ENCODE results near the gene EXTL1.

EXTL1 gene

DNA sequence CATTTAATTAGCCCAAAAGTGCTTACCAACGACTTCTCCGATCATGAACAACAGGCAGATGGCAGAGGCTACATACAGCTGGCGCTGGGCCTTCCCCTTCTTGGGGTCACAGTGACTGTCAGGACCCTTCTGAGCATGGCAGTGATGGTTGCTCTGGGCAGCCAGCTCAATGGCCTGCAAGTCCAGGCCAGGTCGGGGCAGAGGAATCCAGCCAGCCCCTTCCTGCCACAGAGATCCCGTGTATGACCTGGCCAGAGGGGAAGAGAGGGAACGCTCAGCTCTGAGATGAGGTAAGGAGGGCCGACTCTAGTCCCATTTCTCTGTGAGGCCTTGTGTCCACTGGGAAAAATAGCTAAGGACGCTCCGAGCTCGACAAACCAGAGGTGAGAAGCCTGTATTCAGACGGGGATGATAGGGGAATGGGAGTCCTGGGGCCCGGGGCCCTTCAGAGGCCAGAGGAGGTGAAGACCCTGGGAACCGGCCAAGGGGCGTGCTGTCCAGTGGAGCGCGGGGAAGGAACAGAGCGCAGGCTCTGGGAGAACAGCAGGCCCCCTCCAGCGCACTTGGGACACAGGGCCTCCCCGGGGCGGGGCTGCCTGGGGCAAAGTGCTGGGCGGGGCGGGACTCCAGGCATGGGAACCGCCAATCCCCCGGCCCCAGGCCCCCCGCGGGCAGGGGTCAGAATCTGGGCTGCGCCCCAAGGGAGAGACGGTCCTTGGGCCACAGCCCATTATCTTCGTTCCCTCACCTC lies 23.6 kb downstream of the EXTL1 start:
- DNase-seq = no peak

DNA sequence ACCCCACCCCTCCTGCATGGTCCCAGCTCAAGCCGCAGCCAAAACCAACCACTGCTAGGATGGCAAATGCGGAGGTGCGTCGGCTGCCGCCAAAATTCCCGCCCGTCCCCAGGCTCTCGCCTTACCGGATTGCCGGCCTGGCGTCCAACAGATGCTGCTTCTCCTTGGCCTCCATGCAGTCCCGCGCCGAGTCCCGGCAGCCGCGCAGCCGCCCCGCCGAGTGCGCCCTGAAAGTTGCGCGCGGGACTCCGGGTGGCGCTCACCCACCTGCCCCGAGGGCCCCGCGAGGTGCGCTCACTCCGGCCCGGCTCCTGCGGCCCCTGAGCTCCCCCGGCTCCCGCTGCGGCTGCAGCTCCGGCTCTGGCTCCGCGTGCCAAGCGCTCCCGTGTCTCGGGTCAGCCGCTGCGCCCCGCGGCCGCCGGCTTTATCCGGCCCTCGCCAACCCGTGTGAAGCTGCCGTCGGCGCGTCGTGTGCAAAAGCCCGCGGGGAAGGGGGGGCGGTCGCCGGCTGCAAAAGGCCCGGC lies 24.2 kb downstream of the EXTL1 start, which contains the start of gene SLC30A2:
SLC30A2 (minus strand) TSS at position 397 of the 524 bp plus-strand sequence; CDS start at position 175, 222 bp downstream.
- DNase-seq = no peak

DNA sequence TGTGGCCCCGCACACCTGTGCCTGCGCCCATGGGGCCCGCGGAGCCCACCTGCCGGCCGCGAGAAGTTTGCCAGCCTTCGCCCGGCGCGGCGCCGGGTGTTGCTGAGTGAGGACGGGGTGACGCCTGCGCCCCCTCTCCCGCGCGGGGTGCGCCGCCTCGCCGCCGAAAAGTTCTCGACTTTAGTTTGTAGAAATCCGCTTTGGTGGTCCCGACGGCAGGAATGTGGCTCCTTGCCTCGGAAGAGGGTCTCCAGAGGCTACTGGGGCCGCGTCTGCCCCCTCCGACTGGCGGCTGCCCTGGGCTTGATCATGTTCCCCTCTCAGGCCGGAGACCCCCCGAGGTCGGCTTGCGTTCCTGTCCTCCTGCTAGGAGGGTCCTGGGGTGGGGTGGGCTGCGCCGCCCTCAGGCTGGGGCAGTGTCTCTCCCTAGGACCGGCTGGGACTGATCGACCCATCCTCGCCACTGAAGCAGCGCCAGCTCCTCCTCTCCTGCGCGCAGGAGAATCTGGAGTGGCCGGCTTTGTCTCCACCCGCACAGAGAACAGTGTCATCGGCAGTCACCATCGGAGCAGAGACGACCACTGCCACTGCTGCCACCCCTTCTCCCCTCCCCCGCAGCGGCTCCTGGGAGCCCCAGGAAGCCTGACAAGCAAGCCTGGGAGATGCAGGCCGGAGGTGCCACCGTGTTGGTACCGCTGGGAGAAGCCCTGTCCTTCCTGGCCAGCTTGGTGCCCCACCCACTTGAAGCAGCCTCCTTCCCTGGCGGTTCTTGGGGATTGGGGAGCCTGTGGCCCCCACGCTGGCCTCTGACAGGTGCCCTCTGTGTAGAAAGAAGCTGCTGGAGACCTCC lies 24.9 kb downstream of the EXTL1 start:
- no peak for DNase-seq

DNA sequence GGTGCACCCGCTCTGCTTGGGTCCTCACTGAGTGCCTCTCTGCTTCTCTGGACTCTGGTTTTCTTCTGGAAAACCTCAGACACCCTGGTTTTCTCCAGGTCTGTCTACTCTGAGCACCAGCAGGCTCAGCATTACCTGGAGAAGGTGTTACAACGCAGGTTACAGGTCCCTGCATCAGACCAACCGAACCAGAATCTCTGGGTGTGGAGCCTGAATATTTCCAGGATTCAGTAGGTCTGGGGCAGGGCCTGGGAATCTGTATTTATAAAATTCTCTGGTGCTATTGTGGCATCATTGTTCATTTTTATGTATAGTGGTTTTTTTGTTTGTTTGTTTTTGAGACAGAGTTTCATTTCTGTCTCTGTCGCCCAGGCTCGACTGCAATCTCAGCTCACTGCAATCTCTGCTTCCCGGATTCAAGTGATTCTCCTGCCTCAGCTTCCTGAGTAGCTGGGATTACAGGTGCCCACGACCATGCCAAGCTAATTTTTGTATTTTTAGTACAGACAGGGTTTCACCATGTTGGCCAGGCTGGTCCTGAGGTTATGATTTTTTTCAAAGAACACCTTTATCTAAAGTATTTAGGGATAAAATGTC lies 25.8 kb downstream of the EXTL1 start:
- no peak for DNase-seq

DNA sequence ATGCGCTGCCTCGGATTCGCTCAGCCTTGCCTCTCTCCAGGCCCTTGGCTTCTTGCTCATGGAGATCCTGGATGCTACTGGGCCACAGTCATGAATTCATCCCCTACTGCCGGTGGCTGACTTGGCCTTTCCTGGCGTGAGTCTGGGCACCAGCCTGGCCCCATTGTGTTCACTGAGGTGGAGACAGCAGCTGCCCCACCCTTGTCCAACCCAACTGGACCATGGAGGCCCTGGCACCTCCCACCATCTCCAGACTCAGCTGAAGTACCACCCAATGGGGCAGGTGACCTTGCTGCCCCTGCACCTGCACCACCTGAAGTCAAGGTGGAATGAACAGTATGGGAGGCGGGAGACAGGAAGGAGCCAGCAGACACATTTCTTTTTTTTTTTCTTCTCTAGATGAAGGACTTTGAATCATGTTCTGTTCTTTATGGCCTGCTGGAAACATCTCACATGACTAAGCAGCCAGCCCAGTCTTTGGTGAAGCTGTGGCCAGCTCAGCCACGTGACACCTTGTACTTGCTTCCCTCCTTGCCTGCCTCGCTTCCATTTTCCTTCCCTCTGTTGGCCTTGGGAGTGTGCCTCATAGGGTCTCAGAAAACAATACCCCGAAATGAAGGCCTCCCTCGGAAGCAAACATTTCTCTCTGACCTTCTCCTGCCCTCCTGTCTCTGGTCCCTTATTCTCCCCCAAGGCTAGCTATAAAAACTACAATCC lies 28.1 kb downstream of the EXTL1 start:
- DNase-seq = no peak

DNA sequence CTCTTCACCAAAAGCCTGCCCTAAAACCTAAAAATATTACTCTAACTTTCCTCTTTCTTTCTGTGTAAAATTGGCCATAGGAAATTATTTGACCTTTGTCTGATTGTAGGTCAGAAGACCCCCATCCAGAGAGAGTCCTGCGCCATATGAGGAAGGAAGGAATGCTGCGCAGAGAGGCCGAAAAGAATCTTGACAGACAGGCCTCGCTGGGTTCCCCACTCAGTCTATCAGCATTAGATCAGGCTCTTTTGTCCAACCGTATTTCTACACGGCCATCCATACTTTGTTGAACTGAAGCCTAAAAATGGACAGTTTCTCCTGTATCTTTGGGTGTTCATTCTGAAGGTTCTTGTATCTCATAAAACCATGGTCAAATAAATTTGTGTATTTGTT lies 28.7 kb downstream of the EXTL1 start:
- DNase-seq = no peak

DNA sequence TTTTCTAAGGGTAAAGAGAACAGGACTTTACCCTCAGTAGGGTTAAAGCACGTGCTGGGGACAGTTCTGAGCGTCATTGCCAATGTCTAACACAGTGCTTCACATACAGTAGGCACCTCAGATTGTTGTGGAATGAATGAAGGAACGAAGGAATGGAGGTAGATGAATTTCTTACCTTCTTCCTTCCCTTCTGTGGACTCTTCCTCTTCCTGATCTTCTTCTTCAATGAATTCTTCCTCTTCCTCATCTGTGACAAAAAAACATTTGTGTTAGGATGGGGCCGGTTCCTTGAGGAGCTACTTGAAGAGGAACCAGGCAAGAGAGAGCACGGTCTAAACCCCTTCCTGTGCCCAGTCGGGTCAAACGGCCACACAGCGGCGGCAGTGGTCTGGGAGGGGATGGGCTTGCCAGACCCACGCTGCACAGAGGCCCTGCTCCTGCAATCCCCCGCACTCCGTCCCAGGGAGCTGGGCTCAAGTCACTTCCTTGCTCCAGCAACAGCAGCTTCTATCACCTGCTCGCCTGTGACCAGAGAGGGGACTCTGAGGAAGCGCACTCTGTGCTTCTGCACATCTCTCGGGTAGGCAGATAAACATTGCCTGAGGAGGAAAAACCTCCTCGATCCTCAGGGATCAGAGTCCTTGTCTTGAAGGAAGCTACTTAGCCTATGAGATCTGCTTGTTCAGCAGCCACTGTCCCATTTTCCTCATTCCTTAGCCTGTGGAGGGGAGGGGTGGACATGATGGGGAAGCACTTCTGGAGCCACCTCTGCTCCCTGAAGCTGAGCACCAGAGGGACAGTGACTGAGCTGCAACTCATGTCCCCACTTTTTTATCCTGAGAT lies 32.4 kb downstream of the EXTL1 start:
- DNase-seq = no peak

DNA sequence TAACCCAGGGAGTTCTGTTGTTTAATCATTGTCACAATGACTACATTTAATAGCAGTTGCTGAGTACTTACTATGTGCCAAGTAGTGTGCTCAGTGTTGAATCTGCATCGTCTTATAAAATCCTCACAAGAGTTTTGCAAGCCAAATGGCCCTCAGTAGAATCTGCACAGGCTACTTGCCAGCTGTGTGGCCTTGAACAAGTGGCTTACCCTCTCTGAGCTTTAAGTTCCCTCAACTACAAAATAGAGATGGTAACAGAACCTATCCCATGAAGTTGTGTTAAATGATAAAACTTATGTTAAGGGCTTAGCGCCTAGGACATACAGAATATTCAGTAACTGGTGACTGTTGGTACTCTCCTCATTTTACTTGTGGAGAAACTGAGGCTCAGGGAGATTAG lies 33.5 kb downstream of the EXTL1 start:
- DNase-seq = no peak

DNA sequence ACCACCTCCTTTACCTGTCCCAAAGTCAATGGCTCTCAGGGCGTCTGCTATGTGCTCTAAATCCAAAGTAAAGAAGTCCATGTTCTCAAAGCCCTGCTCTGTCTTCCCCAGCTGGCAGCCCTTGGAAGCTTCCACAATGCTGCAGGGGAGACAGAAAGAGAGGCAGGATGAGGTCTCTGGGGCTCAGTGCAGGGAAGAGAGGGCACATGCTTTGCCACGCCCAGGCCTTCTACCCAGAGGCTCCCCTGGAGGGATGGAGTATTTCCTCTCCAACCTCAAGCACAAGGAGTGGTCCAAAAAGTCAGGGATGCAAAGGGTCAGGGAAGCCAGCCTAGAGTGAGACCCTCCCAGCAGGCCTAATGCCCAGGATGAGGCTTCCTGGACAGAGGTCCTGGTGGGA lies 35.6 kb downstream of the EXTL1 start:
- DNase-seq = no peak

DNA sequence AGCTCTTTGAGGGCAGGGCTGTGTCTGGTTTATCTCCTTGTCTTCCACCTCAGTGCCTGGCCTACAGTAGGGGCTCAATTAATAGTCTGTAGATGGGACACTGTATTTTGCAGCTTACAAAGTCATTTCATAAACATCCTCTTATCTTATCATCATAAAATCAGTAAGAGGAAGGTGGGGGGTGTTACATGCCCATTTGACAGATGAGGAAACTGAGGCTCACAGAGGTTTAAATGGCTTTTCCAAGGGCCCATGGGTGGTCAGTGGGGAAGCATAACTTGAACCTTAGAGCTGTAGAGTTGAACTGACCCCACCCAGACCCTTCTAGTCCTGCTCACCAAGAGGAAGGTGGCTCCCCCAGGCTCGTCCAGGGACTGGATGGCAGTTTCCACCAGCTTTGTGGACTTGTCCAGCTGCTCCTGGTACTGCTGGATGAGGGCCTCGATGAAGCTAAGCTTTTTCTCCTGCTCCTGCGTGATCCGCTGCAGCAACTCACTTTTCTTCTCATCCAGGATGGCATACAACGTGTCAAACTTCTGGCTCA lies 36.5 kb downstream of the EXTL1 start:
- no peak for DNase-seq

DNA sequence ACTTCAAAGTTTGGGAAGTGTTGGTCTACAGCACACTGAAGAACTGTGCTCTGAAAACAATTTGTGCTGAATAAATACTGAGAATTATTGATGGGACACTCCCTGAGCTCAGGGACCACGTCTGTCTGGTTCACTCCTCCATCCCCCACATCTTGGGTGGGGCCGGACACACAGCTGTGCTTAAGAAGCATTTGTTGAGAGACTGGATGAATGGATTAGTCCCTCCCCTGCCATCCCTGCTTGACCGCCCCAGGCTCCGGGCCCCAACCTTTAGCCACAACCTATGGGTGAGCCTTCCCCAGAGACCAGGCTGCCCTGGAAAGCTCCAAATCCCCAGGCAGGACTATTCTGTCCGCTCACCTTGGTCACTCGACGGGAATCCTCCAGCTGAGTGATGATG lies 38.3 kb downstream of the EXTL1 start:
- DNase-seq = no peak

DNA sequence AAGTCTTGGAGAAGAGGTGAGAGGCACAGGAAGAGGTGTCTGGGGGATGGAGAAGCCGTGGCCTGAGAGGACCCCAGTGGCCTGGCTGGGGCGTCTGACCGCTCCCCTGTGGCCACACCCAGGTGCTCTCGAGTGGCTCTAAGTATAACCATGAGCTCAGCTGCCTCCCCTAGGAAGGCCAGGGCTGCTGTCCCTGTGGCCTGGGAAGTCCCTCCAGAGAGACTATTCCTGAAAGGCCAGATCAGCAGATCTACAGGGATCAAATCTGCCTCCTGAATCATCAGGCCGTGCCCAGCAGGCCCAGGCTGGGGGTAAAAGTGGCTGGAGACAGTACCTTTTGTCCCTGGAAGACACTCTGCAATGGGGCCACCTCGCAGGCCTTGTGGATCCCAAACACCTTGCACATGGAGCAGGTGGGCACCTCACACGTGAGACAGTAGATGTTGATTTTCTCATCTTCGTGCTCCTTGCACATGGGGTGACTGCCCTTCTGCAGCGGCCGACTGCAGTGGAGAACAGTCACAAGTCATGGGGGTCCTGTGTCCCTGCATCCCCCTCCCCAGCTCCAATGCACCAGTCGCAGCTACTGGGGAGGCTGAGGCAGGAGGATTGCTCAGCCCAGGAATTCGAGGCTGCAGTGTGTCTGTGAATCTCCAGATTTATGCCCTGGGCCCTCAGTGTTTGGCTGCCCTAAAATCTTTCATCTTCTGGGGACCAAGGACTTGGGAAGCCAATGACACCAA lies 39.4 kb downstream of the EXTL1 start:
- DNase-seq = no peak

DNA sequence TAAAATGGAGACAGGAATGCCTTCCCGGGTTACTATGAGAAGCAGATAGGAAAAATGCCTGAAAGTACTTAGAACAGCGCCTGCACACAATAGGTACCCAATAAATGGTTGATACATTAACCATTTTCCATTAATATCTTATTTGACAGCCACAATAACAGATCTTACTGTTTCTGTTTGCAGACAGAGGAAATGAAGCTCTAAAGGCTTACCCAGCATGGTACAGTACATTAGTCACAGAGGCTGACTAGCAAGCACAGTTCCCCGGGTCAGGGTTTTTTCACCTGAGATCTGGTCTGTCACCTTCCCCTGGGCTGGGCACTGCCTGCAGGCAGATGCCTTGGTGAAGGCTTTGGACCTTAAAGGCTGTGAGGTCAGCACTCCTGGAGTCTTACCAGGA lies 43.0 kb downstream of the EXTL1 start:
- DNase-seq = no peak

DNA sequence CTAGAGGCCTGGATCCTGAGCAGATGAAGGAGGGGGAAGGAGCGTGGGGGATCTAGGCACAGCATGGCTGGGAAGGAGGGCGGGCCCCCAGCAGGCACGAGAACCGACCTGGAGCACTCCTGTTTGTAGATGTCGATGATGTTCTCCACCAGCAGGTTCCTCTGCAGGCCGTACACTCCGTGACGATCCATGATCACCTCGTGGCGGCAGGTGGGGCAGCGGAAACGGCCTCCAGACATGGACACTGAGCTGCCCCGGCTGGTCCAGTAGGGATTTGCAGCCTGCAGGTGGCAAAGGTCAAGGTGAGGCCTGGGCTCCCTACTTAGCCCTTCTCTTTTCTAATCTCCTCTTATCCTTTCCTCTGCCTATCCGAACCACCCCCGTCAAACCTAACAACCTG lies 44.6 kb downstream of the EXTL1 start:
- no peak for DNase-seq

DNA sequence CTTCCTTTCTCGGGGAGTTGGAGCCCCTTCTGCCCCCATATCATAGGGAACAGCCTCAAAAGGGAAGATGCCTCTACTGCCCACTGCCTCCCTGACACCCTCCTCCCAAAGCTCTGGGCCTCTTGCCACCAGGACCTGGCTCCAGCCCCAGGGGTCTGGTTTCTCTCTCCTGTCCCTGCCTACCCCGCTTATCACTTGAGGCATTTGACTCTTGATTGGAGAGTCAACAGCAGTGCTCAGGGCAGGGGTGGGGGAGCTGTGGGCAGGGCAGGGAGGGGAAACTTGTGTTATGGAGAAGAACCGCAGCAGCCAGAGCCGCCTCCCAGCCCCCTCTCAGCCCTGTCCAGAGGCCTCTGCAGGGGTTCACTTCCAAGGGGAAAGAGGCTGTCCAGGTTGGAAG lies 45.3 kb downstream of the EXTL1 start:
- no peak for DNase-seq

DNA sequence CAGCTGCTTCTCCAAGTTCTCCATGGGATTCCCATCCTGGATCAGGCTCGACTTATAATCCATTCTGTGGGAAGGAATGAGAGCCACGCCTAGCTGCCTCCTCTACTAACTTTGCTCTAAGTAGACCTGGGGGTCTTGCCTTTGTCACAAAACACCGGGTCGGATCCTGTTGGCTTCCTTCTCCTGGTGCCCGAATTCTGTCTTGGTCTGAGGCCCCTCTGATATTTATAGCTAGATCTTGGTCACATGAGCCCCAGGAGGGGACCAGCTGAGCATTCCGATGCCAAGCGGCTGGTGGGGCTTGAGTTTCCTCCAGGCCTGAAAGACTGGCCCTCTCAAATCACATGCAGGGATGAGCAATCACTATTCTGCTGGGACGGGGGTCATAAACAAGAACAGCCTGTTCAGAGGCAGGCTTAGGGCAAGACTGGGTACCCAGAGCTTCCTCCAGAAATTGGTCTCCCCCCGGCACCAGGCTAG lies 45.9 kb downstream of the EXTL1 start, which contains the start of gene TRIM63:
TRIM63 (minus strand) TSS at position 199 of the 480 bp plus-strand sequence; CDS start at position 63, 136 bp downstream.
- DNase-seq = no peak

DNA sequence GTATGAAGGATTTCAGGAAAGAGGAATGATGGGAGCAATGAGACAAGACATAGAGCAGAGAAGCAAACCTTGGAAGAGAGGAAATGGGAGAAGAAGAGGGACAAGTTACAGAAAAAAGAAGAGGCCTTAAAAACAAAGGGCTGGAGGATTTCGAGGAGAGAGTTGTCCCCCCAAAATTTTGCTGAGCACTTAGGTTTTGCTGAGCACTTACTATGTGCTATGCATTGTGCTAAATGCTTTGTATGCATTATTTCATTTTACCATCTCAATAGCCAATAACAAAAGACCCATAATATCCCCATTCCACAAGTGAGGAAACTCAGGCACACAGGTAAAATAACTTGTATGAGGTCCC lies 48.3 kb downstream of the EXTL1 start:
- DNase-seq = no peak

DNA sequence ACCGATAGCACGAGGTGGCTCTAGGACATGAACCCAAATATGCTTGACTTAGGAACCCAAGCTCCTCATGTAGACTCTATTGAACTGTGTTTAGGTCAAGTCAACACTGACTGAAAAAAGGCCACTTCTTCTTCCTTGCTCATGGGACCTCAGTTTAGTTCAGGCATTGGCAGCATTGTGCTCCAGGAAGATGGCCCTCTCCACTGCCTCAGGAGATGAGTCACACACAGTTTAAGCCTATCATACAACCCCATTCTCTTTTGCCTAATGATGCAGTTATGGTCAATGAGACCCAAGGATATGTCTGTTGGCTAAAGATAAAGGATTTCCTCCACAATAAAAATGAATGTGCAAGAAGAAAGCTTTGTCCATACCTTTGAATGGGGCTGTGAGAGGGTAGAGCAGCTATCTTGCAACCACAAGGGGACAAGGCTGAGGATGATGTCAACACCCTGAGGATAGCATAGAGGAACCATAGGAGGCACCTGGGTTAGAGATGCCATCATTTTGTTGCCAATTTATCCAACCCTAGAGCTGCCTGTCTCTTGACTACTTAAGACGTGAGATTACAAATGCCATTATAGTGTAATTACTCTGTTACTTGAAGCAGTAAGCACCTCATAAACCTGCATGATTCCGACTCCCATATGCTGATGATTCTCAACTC lies 48.9 kb downstream of the EXTL1 start:
- no peak for DNase-seq

DNA sequence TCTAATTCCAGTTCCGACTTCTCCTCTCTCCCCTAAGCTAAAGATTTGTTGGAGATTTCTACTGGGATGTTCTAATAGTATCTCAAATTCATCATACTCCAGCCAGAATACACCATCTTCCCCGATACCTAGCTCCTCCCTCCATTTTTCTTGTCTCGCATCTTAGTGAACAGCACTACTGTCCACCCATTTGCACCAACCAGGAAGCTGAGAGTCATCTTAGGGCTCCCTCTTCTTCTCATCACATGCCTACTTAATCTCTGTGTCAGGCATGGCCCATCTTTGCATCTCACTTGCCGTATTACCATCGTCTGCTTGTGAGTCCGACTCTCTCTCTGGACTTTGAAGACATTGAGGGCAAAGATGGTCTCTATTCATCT lies 49.4 kb downstream of the EXTL1 start:
- no peak for DNase-seq

DNA sequence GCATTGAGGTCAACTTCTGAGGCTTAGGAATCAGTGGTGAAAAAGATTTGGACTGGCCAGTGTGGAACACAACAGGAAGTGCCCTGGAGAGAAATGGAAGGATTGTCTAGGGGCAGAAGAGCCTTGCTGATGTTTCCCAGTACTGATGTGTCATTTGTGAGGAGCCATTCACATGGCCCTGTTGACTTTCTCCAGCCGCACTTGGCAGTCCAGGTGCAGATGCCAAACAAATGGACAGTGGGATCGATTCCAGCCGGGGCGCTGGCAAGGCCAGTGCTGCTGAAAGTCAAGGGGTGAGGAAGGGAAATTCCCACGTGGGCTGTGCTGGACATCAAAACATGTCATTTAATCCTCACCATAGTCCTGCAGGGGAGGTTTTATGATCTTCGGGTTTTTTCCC lies 50.7 kb downstream of the EXTL1 start:
- no peak for DNase-seq
